HG02571 (cell line): ENCODE measurements around the gene OMP.

Source experiments
- ATAC-seq: cut with Tn5 transposase; IDR thresholded peaks from one replicate; pipeline ENCODE4 v1.9.1; 2021; ENCODE audit warnings: mild to moderate bottlenecking, moderate library complexity; ENCODE audit not compliant: unreplicated experiment

The OMP gene

GRCh38 chr11:77151804-77152509 lies 49.3 kb downstream of the OMP start:
- ATAC-seq: no peak

DNA sequence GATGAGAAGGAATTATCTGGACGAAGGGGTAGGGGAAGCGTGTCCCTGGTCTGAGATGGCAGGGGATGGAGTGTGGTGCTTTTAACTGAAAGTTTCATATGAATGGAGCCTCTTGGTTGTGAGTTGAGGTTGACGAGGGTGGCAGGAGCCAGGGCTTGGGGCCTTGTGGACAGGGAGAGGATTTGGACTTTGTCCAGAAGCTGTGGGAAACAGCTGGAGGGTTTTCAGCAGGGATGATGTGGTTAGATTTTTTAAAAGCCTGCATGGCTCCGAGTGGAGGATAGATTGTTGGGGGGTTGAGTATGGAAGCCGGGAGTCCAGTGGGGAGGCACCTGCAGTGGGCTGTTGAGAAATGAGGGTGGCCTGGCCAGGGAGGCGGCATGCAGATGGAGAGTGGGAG lies 50.2 kb downstream of the OMP start:
- ATAC-seq: no peak
